H1 (cell line): ENCODE data around the gene NKAIN2.

ENCODE experiments used
- ATF2 ChIP-seq: IDR thresholded peaks from 2 replicates; pipeline ENCODE4 v1.6.1; 2012; ENCODE audit warnings: low read length, inconsistent platforms
- CHD1 ChIP-seq: IDR thresholded peaks from 2 replicates; pipeline ENCODE4 v1.6.1; 2012; ENCODE audit warnings: low read depth, low read length, improper control_type of control experiment
- CTCF ChIP-seq, 3 experiments: IDR thresholded peaks; 1 replicate in 2 of 3; 2 replicates in 1 of 3; pipeline versions ENCODE4 v1.5.1 to v1.6.1; 2011; ENCODE audit warnings: low read length in 3 of 3, mild to moderate bottlenecking in 3 of 3, inconsistent platforms in 2 of 3, low read depth in 1 of 3, moderate library complexity in 1 of 3; ENCODE audit not compliant: insufficient read depth in 1 of 3; ENCODE audit errors: control extremely low read depth in 1 of 3
- EP300 ChIP-seq, 2 experiments: IDR thresholded peaks; 1 replicate in 1 of 2; 2 replicates in 1 of 2; pipeline ENCODE4 v1.6.1; 2011 to 2012; ENCODE audit warnings: low read depth in 2 of 2, low read length in 2 of 2, mild to moderate bottlenecking in 2 of 2, borderline replicate concordance in 1 of 2, inconsistent platforms in 1 of 2, moderate library complexity in 1 of 2
- EZH2 ChIP-seq: fragments of 200-600 bp; sonication (generic); IDR thresholded peaks from 2 replicates; pipeline ENCODE4 v1.7.1; 2012; ENCODE audit warnings: low read depth, mild to moderate bottlenecking, moderate library complexity, low read length, inconsistent platforms; ENCODE audit not compliant: severe bottlenecking
- PHF8 ChIP-seq: fragments of 200-600 bp; sonication (generic); conservative IDR thresholded peaks from 2 replicates; pipeline ENCODE4 v1.7.1; 2012; ENCODE audit warnings: low read depth, mild to moderate bottlenecking, inconsistent platforms, low read length, moderate library complexity
- RAD21 ChIP-seq, 2 experiments: IDR thresholded peaks in 1 of 2; conservative IDR thresholded peaks in 1 of 2; 2 replicates each; pipeline ENCODE4 v1.6.1; 2011; ENCODE audit warnings: low read depth in 2 of 2, low read length in 2 of 2, improper control_type of control experiment in 1 of 2, inconsistent platforms in 1 of 2, mild to moderate bottlenecking in 1 of 2, moderate library complexity in 1 of 2
- RXRA ChIP-seq: IDR thresholded peaks from 2 replicates; pipeline ENCODE4 v1.6.1; 2011; ENCODE audit warnings: low read depth, mild to moderate bottlenecking, low read length, moderate library complexity; ENCODE audit not compliant: insufficient read depth

GRCh38 chr6:124143435-124143834 is 339.8 kb downstream of the NKAIN2 start:
- TF ChIP-seq RXRA: no peak
- TF ChIP-seq CHD1: no peak
- TF ChIP-seq ATF2: no peak
- no peak for TF ChIP-seq EZH2
- no peak for TF ChIP-seq EP300 (IDR thresholded peaks at IDR 0.05; ENCODE audit: borderline replicate concordance in 1 of 2, low read depth in 2 of 2, low read length in 2 of 2)
- TF ChIP-seq CTCF (IDR thresholded peaks at IDR 0.05; ENCODE audit: control extremely low read depth in 1 of 3, insufficient read depth in 1 of 3, low read depth in 1 of 3, low read length in 3 of 3): no peak
- TF ChIP-seq RAD21 (IDR thresholded peaks at IDR 0.05 in 1 of 2, conservative IDR thresholded peaks at IDR 0.05 in 1 of 2; ENCODE audit: low read depth in 2 of 2, low read length in 2 of 2): no peak
- TF ChIP-seq PHF8: no peak
